SK-N-SH (cell line): Measurements from ENCODE around the gene ZGLP1. TPM values are rescaled to one million over a fixed set of nuclear protein-coding genes. Genes with fewer than 3 reads are reported as not detected.

ENCODE experiments used
- CTCF ChIA-PET: fragments of 300-600, 350-600 bp; formaldehyde crosslinking; extraction: SDS; loops from one replicate; lab custom pipeline; 2021; lab: Yijun Ruan, JAX
- POLR2A ChIA-PET: fragments of 350-600 bp; sonication (Branson Sonifier 250); formaldehyde crosslinking; extraction: SDS; loops from one replicate; lab custom pipeline; 2020; ENCODE audit warnings: antibody characterized with exemption, inconsistent platforms; lab: Yijun Ruan, JAX
- DNase-seq: peaks from one replicate; pipeline ENCODE4 v3.0.0; 2012
- H2AFZ ChIP-seq: fragments of 200-600 bp; sonication (generic); 2 replicates; pipeline ENCODE4 v1.8.1; 2016; ENCODE audit warnings: antibody characterized with exemption, mild to moderate bottlenecking, low read depth
- H3F3A ChIP-seq: fragments of 200-600 bp; sonication (generic); replicated peaks from 2 replicates; pipeline ENCODE3; 2016; ENCODE audit warnings: antibody characterized with exemption, mild to moderate bottlenecking; ENCODE audit not compliant: insufficient read depth
- H3K27ac ChIP-seq, 2 experiments: fragments of 200-500 bp in 1 of 2; fragments of 200-600 bp in 1 of 2; sonication (Bioruptor generic) in 1 of 2; sonication (generic), shearing (Covaris generic) in 1 of 2; 2 replicates each; pipeline versions ENCODE4 v1.5.1 to v1.6.1; 2014 to 2016; ENCODE audit warnings: low read depth in 2 of 2, inconsistent platforms in 1 of 2, low read length in 1 of 2, mild to moderate bottlenecking in 1 of 2, mixed read lengths in 1 of 2
- H3K27me3 ChIP-seq: fragments of 200-600 bp; sonication (generic), shearing (Covaris generic); 2 replicates; pipeline ENCODE4 v1.6.1; 2016; ENCODE audit warnings: mixed run types; ENCODE audit not compliant: insufficient read depth
- H3K36me3 ChIP-seq, 2 experiments: fragments of 200-500 bp in 1 of 2; fragments of 200-600 bp in 1 of 2; sonication (Bioruptor generic) in 1 of 2; sonication (generic) in 1 of 2; replicated peaks in 1 of 2; 2 replicates each; pipeline versions ENCODE3 to v1.5.1; 2014 to 2016; ENCODE audit warnings: low read length in 1 of 2, mild to moderate bottlenecking in 1 of 2; ENCODE audit not compliant: insufficient read depth in 2 of 2, control insufficient read depth in 1 of 2
- H3K4me1 ChIP-seq, 2 experiments: fragments of 200-500 bp in 1 of 2; fragments of 200-600 bp in 1 of 2; sonication (Bioruptor generic) in 1 of 2; sonication (generic), shearing (Covaris generic) in 1 of 2; 2 replicates each; pipeline versions ENCODE4 v1.5.1 to v1.6.1; 2014 to 2016; ENCODE audit warnings: low read depth in 1 of 2, low read length in 1 of 2, mixed run types in 1 of 2; ENCODE audit not compliant: insufficient read depth in 2 of 2, control insufficient read depth in 1 of 2
- H3K4me2 ChIP-seq: fragments of 200-600 bp; sonication (generic), shearing (Covaris generic); 2 replicates; pipeline ENCODE4 v1.6.1; 2017; ENCODE audit warnings: mixed run types
- H3K4me3 ChIP-seq, 2 experiments: fragments of 200-500 bp in 1 of 2; fragments of 200-600 bp in 1 of 2; sonication (Bioruptor generic) in 1 of 2; sonication (generic), shearing (Covaris generic) in 1 of 2; 2 replicates each; pipeline versions ENCODE4 v1.5.1 to v1.8.1; 2014 to 2016; ENCODE audit warnings: low read depth in 2 of 2, inconsistent platforms in 1 of 2, low read length in 1 of 2, mild to moderate bottlenecking in 1 of 2, mixed read lengths in 1 of 2, moderate library complexity in 1 of 2
- H3K79me2 ChIP-seq: fragments of 200-600 bp; sonication (generic); 2 replicates; pipeline ENCODE4 v1.8.1; 2017; ENCODE audit warnings: mild to moderate bottlenecking; ENCODE audit not compliant: insufficient read depth
- H3K9ac ChIP-seq: fragments of 200-600 bp; sonication (generic); 2 replicates; pipeline ENCODE4 v1.6.1; 2017; ENCODE audit warnings: mixed run types
- H3K9me2 ChIP-seq: fragments of 200-600 bp; sonication (generic); 2 replicates; pipeline ENCODE4 v1.6.1; 2017; ENCODE audit warnings: mixed run types
- H3K9me3 ChIP-seq: fragments of 200-600 bp; sonication (generic); 2 replicates; pipeline ENCODE4 v1.6.1; 2017; ENCODE audit warnings: mixed run types, mild to moderate bottlenecking, moderate library complexity
- H4K20me1 ChIP-seq: fragments of 200-600 bp; sonication (generic); 2 replicates; pipeline ENCODE4 v1.6.1; 2017; ENCODE audit warnings: mild to moderate bottlenecking, mixed run types; ENCODE audit not compliant: insufficient read depth
- ELF1 ChIP-seq: IDR thresholded peaks from 2 replicates; pipeline ENCODE4 v1.4.0; 2012
- JUND ChIP-seq: IDR thresholded peaks from 2 replicates; pipeline ENCODE4 v1.4.0; 2012
- MAX ChIP-seq: IDR thresholded peaks from 2 replicates; pipeline ENCODE4 v1.4.0; 2012; ENCODE audit warnings: low read depth
- NFIC ChIP-seq: IDR thresholded peaks from 2 replicates; pipeline ENCODE4 v1.4.0; 2012; ENCODE audit warnings: borderline replicate concordance
- PBX3 ChIP-seq: IDR thresholded peaks from 2 replicates; pipeline ENCODE4; 2012
- RFX5 ChIP-seq: IDR thresholded peaks from 2 replicates; pipeline ENCODE4 v1.6.1; 2012; ENCODE audit warnings: mild to moderate bottlenecking, improper control_type of control experiment, low read length
- RXRA ChIP-seq: IDR thresholded peaks from 2 replicates; pipeline ENCODE4 v1.4.0; 2012; ENCODE audit warnings: low read depth, mild to moderate bottlenecking, borderline replicate concordance
- TCF12 ChIP-seq: IDR thresholded peaks from 2 replicates; pipeline ENCODE4 v1.4.0; 2012
- USF2 ChIP-seq: fragments of 150-350 bp; IDR thresholded peaks from 2 replicates; pipeline ENCODE4 v1.6.1; 2017; ENCODE audit warnings: antibody characterized with exemption, low read length, low read depth, borderline replicate concordance
- YY1 ChIP-seq: IDR thresholded peaks from 2 replicates; pipeline ENCODE4 v1.4.0; 2012; ENCODE audit warnings: low read depth, mild to moderate bottlenecking
- ZBTB33 ChIP-seq: IDR thresholded peaks from 2 replicates; pipeline ENCODE4 v1.4.0; 2012; ENCODE audit warnings: low read depth, borderline replicate concordance
- WGBS: methylation state at CpG from one replicate; pipeline ENCODE4 v1.1.6; 2017; ENCODE audit warnings: low lambda C conversion rate; 5-methylcytosine and 5-hydroxymethylcytosine counted together
- polyA plus RNA-seq, 3 experiments: library from polyadenylated mRNA; depleted of rRNA; stranded (reverse); fragments of >200 nt; gene quantifications; 2 replicates each; pipeline ENCODE4 v1.2.3, GENCODE V29; 2012

The ZGLP1 gene
- polyA plus RNA-seq, 1 of the 3 experiments (the other 2 are of a cell fraction) = 1.8 TPM

- Histone ChIP-seq H3K4me2 (no peak overlapping the region), H3K9ac (no peak overlapping the region), H3K4me1 (no peaks in the 10 kb centered on the region), H3K9me3 (no peaks in the 10 kb centered on the region), H3K79me2 (peaks cover 39% of the 10 kb centered on the region), H3K9me2 (no peaks in the 10 kb centered on the region), H4K20me1 (0 out of 2 replicates have a peak, but pooled peaks cover 16% of the 10 kb centered on the region), H3K27ac (no peak overlapping the region), H3F3A (no peaks in the 10 kb centered on the region), H2AFZ (no peak overlapping the region), H3K27me3 (no peaks in the 10 kb centered on the region), H3K4me3 (no peak overlapping the region), H3K36me3 (peaks cover 36 to 54% of the 10 kb centered on the region in 2 experiments)
- ChIA-PET CTCF (interaction anchor here (0.7 to 2.9 kb wide), 2 partner anchors 16 to 63 kb away, joined by 3 to 10 read pairs; partner anchors contain the start of gene ZGLP1), POLR2A (interaction anchor here (1.7 to 2.0 kb wide), 2 partner anchors 9 to 55 kb away, joined by 7 to 8 read pairs; partner anchors contain the start of genes FDX2 and TYK2)
- TF ChIP-seq JUND = no peak
- no peak for TF ChIP-seq ELF1
- no peak for TF ChIP-seq USF2
- TF ChIP-seq RFX5 = no peak
- TF ChIP-seq RXRA = no peak
- 95% methylated on average over 8 of the region's 8 CpGs for WGBS
- no peak for DNase-seq
Observed at GRCh38 chr19:10325732-10326131, 16.1 kb upstream of the ZGLP1 start.

GRCh38 chr19:10321874-10322835 lies 12.5 kb upstream of the ZGLP1 start:
- Histone ChIP-seq H3K9me2 (no peaks in the 10 kb centered on the region), H3K4me2 (no peak overlapping the region), H3F3A (peaks cover 6% of the 10 kb centered on the region), H3K9ac (no peak overlapping the region), H3K27me3 (no peaks in the 10 kb centered on the region), H3K9me3 (no peaks in the 10 kb centered on the region), H4K20me1 (no peaks in the 10 kb centered on the region), H2AFZ (no peak overlapping the region), H3K4me3 (no peak overlapping the region), H3K4me1 (no peaks in the 10 kb centered on the region; a peak in 1 of 4 replicates), H3K36me3 (peaks cover 11 to 45% of the 10 kb centered on the region in 2 experiments), H3K27ac (no peak overlapping the region), H3K79me2 (peaks cover 13% of the 10 kb centered on the region; the same call in 1 of the 2 replicates)
- POLR2A ChIA-PET = interaction anchor here (1.4 to 1.5 kb wide), 2 partner anchors 12 kb away, joined by 3 to 4 read pairs; no protein-coding TSS in a partner anchor
- no peak for TF ChIP-seq TCF12
- TF ChIP-seq NFIC = no peak
- TF ChIP-seq MAX = no peak
- TF ChIP-seq PBX3 = no peak
- no peak for TF ChIP-seq YY1
- TF ChIP-seq ZBTB33 = no peak
- CTCF ChIA-PET = no interaction called here
- DNase-seq = peak; percentile 23
- 94% methylated on average over 15 of the region's 19 CpGs for WGBS
